ENCODE data around the gene HMGCLL1. TPM values are rescaled to one million over a fixed set of nuclear protein-coding genes. Genes with fewer than 3 reads are reported as not detected.

Gene HMGCLL1
- total and polyA plus RNA-seq, 2 donors (not counting 3 experiments of a cell fraction or from before 2014, with no cell fraction given), result not detected

- no peaks in the 10 kb centered on the region for H4K20me1 ChIP-seq (replicated peaks; ENCODE audit: control insufficient read depth, extremely low read depth, insufficient read depth, low read length)
- H3K27me3 ChIP-seq (ENCODE audit: control insufficient read depth in 2 of 2, insufficient read depth in 2 of 2, low read length in 2 of 2), result no peaks in the 10 kb centered on the region
- H3K9me1 ChIP-seq (replicated peaks; ENCODE audit: control insufficient read depth, extremely low read depth, insufficient read depth, low read length), result no peaks in the 10 kb centered on the region
- DNase-seq (ENCODE audit: low read depth, low spot score) (no peak), FAIRE-seq (no peak)
- TF ChIP-seq EZH2 (IDR thresholded peaks at IDR 0.05; ENCODE audit: borderline replicate concordance, low read depth, low read length, severe bottlenecking) (no peak), CTCF (IDR thresholded peaks at IDR 0.05; ENCODE audit: extremely low read depth in 1 of 2, insufficient read depth in 1 of 2, low read depth in 1 of 2, low read length in 2 of 2) (no peak), FOS (IDR thresholded peaks at IDR 0.05; ENCODE audit: borderline replicate concordance, insufficient read depth, low read length) (no peak), POLR2A (IDR thresholded peaks at IDR 0.05; ENCODE audit: low read depth, low read length) (no peak)
- no TSS peak for BruUV-seq (replicated peaks)
- H3K79me2 ChIP-seq (ENCODE audit: control insufficient read depth, insufficient read depth, low read length), result no peaks in the 10 kb centered on the region
- no peaks in the 10 kb centered on the region for H3K36me3 ChIP-seq (ENCODE audit: control insufficient read depth in 2 of 2, extremely low read depth in 1 of 2, insufficient read depth in 2 of 2, low read length in 2 of 2)
- CTCF ChIA-PET, result interaction anchor here (1.2 kb wide), 1 partner anchor 9 kb away, joined by 4 read pairs; no protein-coding TSS in a partner anchor
- no peak overlapping the region for H3K9ac ChIP-seq (replicated peaks; ENCODE audit: extremely low read depth, insufficient read depth, low read length)
- no peaks in the 10 kb centered on the region for H3K4me1 ChIP-seq (ENCODE audit: control insufficient read depth, extremely low read depth, insufficient read depth, low read length)
- no peak overlapping the region for H3K4me3 ChIP-seq (replicated peaks in 1 of 3; ENCODE audit: insufficient read depth in 1 of 3, low read depth in 1 of 3, low read length in 3 of 3)
- no peaks in the 10 kb centered on the region for H3K9me3 ChIP-seq (replicated peaks; ENCODE audit: control insufficient read depth, insufficient read depth, low read length)
- intact Hi-C loops (cut with micrococcal nuclease), result no loop called here
- POLR2A ChIA-PET, result no interaction called here
- no peak overlapping the region for H3K4me2 ChIP-seq (ENCODE audit: insufficient read depth, low read length)
- no peak overlapping the region for H3K27ac ChIP-seq (ENCODE audit: insufficient read depth, low read depth, low read length)
- no peak overlapping the region for H2AFZ ChIP-seq (ENCODE audit: low read depth, low read length)
- dilution Hi-C loops (cut with MboI; ENCODE audit: extremely low pct_ligation_motif_present, low sequenced_read_pairs), result no loop called here
Observed at GRCh38 chr6:55594442-55594841, 15.4 kb upstream of the HMGCLL1 start.

- DNase-seq (ENCODE audit: low read depth, low spot score) (no peak), FAIRE-seq (no peak)
- H3K9me1 ChIP-seq (replicated peaks; ENCODE audit: control insufficient read depth, extremely low read depth, insufficient read depth, low read length), result no peaks in the 10 kb centered on the region
- no peaks in the 10 kb centered on the region for H4K20me1 ChIP-seq (replicated peaks; ENCODE audit: control insufficient read depth, extremely low read depth, insufficient read depth, low read length)
- TF ChIP-seq EZH2 (IDR thresholded peaks at IDR 0.05; ENCODE audit: borderline replicate concordance, low read depth, low read length, severe bottlenecking), result no peak
- no peak for TF ChIP-seq JUN (IDR thresholded peaks at IDR 0.05; ENCODE audit: borderline replicate concordance, insufficient read depth, insufficient read length, low read depth)
- no peak for TF ChIP-seq CTCF (IDR thresholded peaks at IDR 0.05; ENCODE audit: extremely low read depth in 1 of 2, insufficient read depth in 1 of 2, low read depth in 1 of 2, low read length in 2 of 2)
- no peak for TF ChIP-seq GATA2 (IDR thresholded peaks at IDR 0.05; ENCODE audit: insufficient read depth, insufficient read length, low read depth, low read length)
- no peak for TF ChIP-seq MYC (IDR thresholded peaks at IDR 0.05; ENCODE audit: low read depth, low read length)
- TF ChIP-seq, protein P1, sequence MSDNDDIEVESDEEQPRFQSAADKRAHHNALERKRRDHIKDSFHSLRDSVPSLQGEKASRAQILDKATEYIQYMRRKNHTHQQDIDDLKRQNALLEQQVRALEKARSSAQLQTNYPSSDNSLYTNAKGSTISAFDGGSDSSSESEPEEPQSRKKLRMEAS (IDR thresholded peaks at IDR 0.05; ENCODE audit: insufficient read depth, insufficient read length), result no peak
- TF ChIP-seq POLR2AphosphoS5 (IDR thresholded peaks at IDR 0.05; ENCODE audit: insufficient read depth, low read depth, low read length), result no peak
- no peak for TF ChIP-seq FOS (IDR thresholded peaks at IDR 0.05; ENCODE audit: borderline replicate concordance, insufficient read depth, low read length)
- TF ChIP-seq POLR2A (IDR thresholded peaks at IDR 0.05; ENCODE audit: low read depth, low read length), result no peak
- H3K27ac ChIP-seq (ENCODE audit: insufficient read depth, low read depth, low read length), result no peak overlapping the region
- intact Hi-C loops (cut with micrococcal nuclease) (no loop called here), dilution Hi-C loops (cut with MboI; ENCODE audit: extremely low pct_ligation_motif_present, low sequenced_read_pairs) (no loop called here)
- H3K4me2 ChIP-seq (ENCODE audit: insufficient read depth, low read length), result no peak overlapping the region
- no peaks in the 10 kb centered on the region for H3K79me2 ChIP-seq (ENCODE audit: control insufficient read depth, insufficient read depth, low read length)
- CTCF ChIA-PET, result interaction anchor here (1.0 to 1.1 kb wide), 2 partner anchors 10 to 12 kb away, joined by 3 to 4 read pairs; no protein-coding TSS in a partner anchor
- no peak overlapping the region for H2AFZ ChIP-seq (ENCODE audit: low read depth, low read length)
- no peaks in the 10 kb centered on the region for H3K27me3 ChIP-seq (ENCODE audit: control insufficient read depth in 2 of 2, insufficient read depth in 2 of 2, low read length in 2 of 2)
- H3K9me3 ChIP-seq (replicated peaks; ENCODE audit: control insufficient read depth, insufficient read depth, low read length), result no peaks in the 10 kb centered on the region
- BruUV-seq (replicated peaks), result no TSS peak
- POLR2A ChIA-PET, result no interaction called here
- H3K9ac ChIP-seq (replicated peaks; ENCODE audit: extremely low read depth, insufficient read depth, low read length), result no peak overlapping the region
- no peaks in the 10 kb centered on the region for H3K4me1 ChIP-seq (ENCODE audit: control insufficient read depth, extremely low read depth, insufficient read depth, low read length)
- H3K36me3 ChIP-seq (ENCODE audit: control insufficient read depth in 2 of 2, extremely low read depth in 1 of 2, insufficient read depth in 2 of 2, low read length in 2 of 2), result no peaks in the 10 kb centered on the region
- H3K4me3 ChIP-seq (replicated peaks in 1 of 3; ENCODE audit: insufficient read depth in 1 of 3, low read depth in 1 of 3, low read length in 3 of 3), result no peak overlapping the region
Observed at GRCh38 chr6:55584654-55585354, 5.8 kb upstream of the HMGCLL1 start.
